ENCODE results near the gene MAP3K6.

The MAP3K6 gene

GRCh38 chr1:27398405-27399149, 31.8 kb upstream of the MAP3K6 start:
- ChIA-PET POLR2A (no interaction called here), CTCF (interaction anchor here (0.6 to 15.7 kb wide), 14 partner anchors 9 to 354 kb away, joined by 3 to 671 read pairs (median 7); partner anchors contain the start of gene AHDC1)
- DNase-seq (ENCODE audit: low read depth, low spot score), result no peak
- no peak overlapping the region for H3K4me3 ChIP-seq (ENCODE audit: low read depth, low read length)
- TF ChIP-seq CTCF (IDR thresholded peaks at IDR 0.05; ENCODE audit: insufficient read depth, low read length, missing control alignments), result no peak

GRCh38 chr1:27397749-27398148, 31.0 kb upstream of the MAP3K6 start:
- ChIA-PET CTCF (interaction anchor here (0.9 to 15.7 kb wide), 15 partner anchors 8 to 353 kb away, joined by 3 to 671 read pairs (median 7); partner anchors contain the start of genes AHDC1 and MAP3K6), POLR2A (interaction anchor here (1.3 kb wide), 1 partner anchor 99 kb away, joined by 4 read pairs; no protein-coding TSS in a partner anchor)
- no peak for TF ChIP-seq CTCF (IDR thresholded peaks at IDR 0.05; ENCODE audit: insufficient read depth, low read length, missing control alignments)
- H3K4me3 ChIP-seq (ENCODE audit: low read depth, low read length), result no peak overlapping the region
- DNase-seq (ENCODE audit: low read depth, low spot score), result no peak

GRCh38 chr1:27397110-27397509, 30.3 kb upstream of the MAP3K6 start:
- ChIA-PET CTCF (interaction anchor here (0.7 to 15.7 kb wide), 23 partner anchors 8 to 352 kb away, joined by 3 to 671 read pairs (median 7); partner anchors contain the start of genes AHDC1, CD164L2 and MAP3K6), POLR2A (interaction anchor here (1.1 to 2.4 kb wide), 3 partner anchors 31 to 98 kb away, joined by 4 to 11 read pairs (median 5); no protein-coding TSS in a partner anchor)
- no peak for TF ChIP-seq CTCF (IDR thresholded peaks at IDR 0.05; ENCODE audit: insufficient read depth, low read length, missing control alignments)
- no peak overlapping the region for H3K4me3 ChIP-seq (ENCODE audit: low read depth, low read length)
- DNase-seq (ENCODE audit: low read depth, low spot score), result no peak

GRCh38 chr1:27395441-27396195, 28.9 kb upstream of the MAP3K6 start:
- H3K4me3 ChIP-seq (ENCODE audit: low read depth, low read length), result no peak overlapping the region
- CTCF ChIA-PET, result interaction anchor here (0.6 to 15.7 kb wide), 37 partner anchors 9 to 356 kb away, joined by 3 to 671 read pairs (median 9); partner anchors contain the start of genes AHDC1, CD164L2 and MAP3K6
- no peak for DNase-seq (ENCODE audit: low read depth, low spot score)
- POLR2A ChIA-PET, result interaction anchor here (0.7 to 2.4 kb wide), 4 partner anchors 10 to 95 kb away, joined by 3 to 17 read pairs (median 7); partner anchors contain the start of gene SYTL1
- TF ChIP-seq CTCF (IDR thresholded peaks at IDR 0.05; ENCODE audit: insufficient read depth, low read length, missing control alignments), result peak; percentile 82

GRCh38 chr1:27394925-27395324, 28.2 kb upstream of the MAP3K6 start:
- no peak for DNase-seq (ENCODE audit: low read depth, low spot score)
- CTCF ChIA-PET, result interaction anchor here (0.8 to 15.7 kb wide), 40 partner anchors 8 to 350 kb away, joined by 3 to 671 read pairs (median 7); partner anchors contain the start of genes AHDC1, CD164L2, IFI6 and MAP3K6
- POLR2A ChIA-PET, result interaction anchor here (0.7 to 2.4 kb wide), 4 partner anchors 10 to 94 kb away, joined by 3 to 17 read pairs (median 7); partner anchors contain the start of gene SYTL1
- H3K4me3 ChIP-seq (ENCODE audit: low read depth, low read length), result no peak overlapping the region
- TF ChIP-seq CTCF (IDR thresholded peaks at IDR 0.05; ENCODE audit: insufficient read depth, low read length, missing control alignments), result no peak

Measured in AG04449 (cell line).